Ovary (tissue), 9 donors: ENCODE measurements around the gene FGL2. TPM values are rescaled to one million over a fixed set of nuclear protein-coding genes. Genes with fewer than 3 reads are reported as not detected.
"Not testable (repeated sequence)": the region's sequence is repeated elsewhere in the genome, so short reads cannot be mapped to it uniquely, and the experiment has no call there.

Source experiments
- DNase-seq, 5 donors: peaks; one replicate each; pipeline ENCODE4 v3.0.0-alpha.2; 2019 to 2020
- H3K27ac ChIP-seq, 2 donors: fragments of 200-600 bp; one replicate each; pipeline versions ENCODE4 v1.5.1 to v1.8.0; 2019 to 2022
- H3K27me3 ChIP-seq: fragments of 200-600 bp; one replicate; pipeline ENCODE4 v1.8.0; 2022
- H3K36me3 ChIP-seq: fragments of 200-600 bp; sonication (generic); one replicate; pipeline ENCODE4 v1.5.1; 2019
- H3K4me1 ChIP-seq: one replicate; pipeline ENCODE4 v1.8.1; 2013; ENCODE audit warnings: mild to moderate bottlenecking, moderate library complexity; ENCODE audit not compliant: insufficient read depth
- H3K4me3 ChIP-seq: fragments of 200-600 bp; sonication (generic); one replicate; pipeline ENCODE4 v1.5.1; 2017
- H3K9me3 ChIP-seq, 2 donors: fragments of 200-600 bp in 1 of 2; sonication (generic) in 1 of 2; one replicate each; pipeline versions ENCODE4 v1.5.1 to v1.8.1; 2013 to 2019; ENCODE audit warnings: mild to moderate bottlenecking in 1 of 2, moderate library complexity in 1 of 2
- CTCF ChIP-seq, 3 donors: fragments of 450-650 bp in 2 of 3; fragments of 200-600 bp in 1 of 3; IDR thresholded peaks; one replicate each; pipeline versions ENCODE4 v1.5.1 to v1.8.0; 2016 to 2022; ENCODE audit warnings: antibody characterized with exemption in 3 of 3, mild to moderate bottlenecking in 1 of 3
- EP300 ChIP-seq: sonication (generic); formaldehyde crosslinking; IDR thresholded peaks from one replicate; pipeline ENCODE4 v1.6.1; 2017; ENCODE audit warnings: antibody characterized with exemption
- POLR2A ChIP-seq: fragments of 450-650 bp; IDR thresholded peaks from one replicate; pipeline ENCODE4 v1.6.1; 2017; ENCODE audit warnings: antibody characterized with exemption, mild to moderate bottlenecking, moderate library complexity
- WGBS, 3 donors: extraction: QIAGEN DNeasy Blood & Tissue Kit in 1 of 3; methylation state at CpG; one replicate each; pipeline versions ENCODE4 v1.1.5 to v1.1.7; 2013 to 2017; 5-methylcytosine and 5-hydroxymethylcytosine counted together
- intact Hi-C, 4 donors: fragments of 100-400 bp; cut with DNase I; formaldehyde crosslinking; loops; one replicate each; pipeline versions ENCODE4 v1.11.0 to v1.15.1; 2022 to 2023
- polyA plus RNA-seq, 2 donors: library from polyadenylated mRNA; stranded (reverse); fragments of 200-250 nt in 1 of 2; fragments of 350-450 nt in 1 of 2; fragmentation: Illumina TruSeq in 1 of 2; extraction: RNeasy Lipid Tissue Mini Kit (QIAGEN cat#74804) in 1 of 2; gene quantifications; one replicate each; pipeline ENCODE4 v1.2.3, GENCODE V29; 2013 to 2014
- total RNA-seq, 7 donors: library from RNA; depleted of rRNA in 2 of 7; stranded (reverse); fragments of >200 nt in 2 of 7; fragmentation: NEBNext Ultra II Directional in 3 of 7; extraction: Animal tissue kit (Norgen Biotek cat#: 25700) in 3 of 7; gene quantifications; one replicate each; pipeline versions ENCODE4 v1.1.0 to v1.2.4, GENCODE V29; 2016 to 2023
- donor health status: DM: no; HTN: no; CAD: no; lungs with moderate emphysema.
- donor health status: DM: no; HTN: no; CAD: no.
- donor health status: Bipolar disorder and iron deficiency.
- donor health status: DM: yes; HTN: yes; CAD: no.
- donor health status: DM: no; HTN: no; CAD: no.
- donor health status: DM: yes; HTN: yes; CAD: no.

The FGL2 gene
- total and polyA plus RNA-seq, 9 donors, result 3.5 to 22.4 (median 10.5) TPM

GRCh38 chr7:77181734-77182133, 17.9 kb downstream of the FGL2 start:
- DNase-seq, result no peak
- intact Hi-C loops, result no loop called here
- TF ChIP-seq EP300 (no peak), CTCF (IDR thresholded peaks at IDR 0.05) (no peak), POLR2A (no peak)
- Histone ChIP-seq H3K27me3 (no peaks in the 10 kb centered on the region), H3K4me3 (no peak overlapping the region), H3K9me3 (no peaks in the 10 kb centered on the region), H3K4me1 (peaks cover 2% of the 10 kb centered on the region), H3K36me3 (no peaks in the 10 kb centered on the region), H3K27ac (no peak overlapping the region)
- 95 to 96% (median 95%) methylated on average over 3 of the region's 3 CpGs for WGBS, 3 donors

- TF ChIP-seq POLR2A (no peak), EP300 (no peak), CTCF (IDR thresholded peaks at IDR 0.05) (no peak)
- Histone ChIP-seq H3K27me3 (no peaks in the 10 kb centered on the region), H3K4me1 (peaks cover 2% of the 10 kb centered on the region), H3K27ac (no peak overlapping the region), H3K9me3 (no peaks in the 10 kb centered on the region), H3K4me3 (no peak overlapping the region), H3K36me3 (no peaks in the 10 kb centered on the region)
- intact Hi-C loops, result no loop called here
- 83 to 97% (median 95%) methylated on average over 4 of the region's 4 CpGs for WGBS, 3 donors
- DNase-seq, result no peak
Measured at GRCh38 chr7:77181015-77181595, 18.5 kb downstream of the FGL2 start.

- intact Hi-C loops, H3K4me3 ChIP-seq, H3K4me1 ChIP-seq, H3K36me3 ChIP-seq, H3K27ac ChIP-seq, DNase-seq, H3K9me3 ChIP-seq, H3K27me3 ChIP-seq: not testable (repeated sequence)
Measured at GRCh38 chr7:77178024-77178423, 21.6 kb downstream of the FGL2 start.

- H3K27me3 ChIP-seq, DNase-seq, H3K4me1 ChIP-seq, H3K9me3 ChIP-seq, H3K27ac ChIP-seq, H3K36me3 ChIP-seq, H3K4me3 ChIP-seq, intact Hi-C loops: not testable (repeated sequence)
- 16 to 29% (median 16%) methylated on average over 9 of the region's 9 CpGs for WGBS, 3 donors
Measured at GRCh38 chr7:77177321-77177904, 22.2 kb downstream of the FGL2 start.

GRCh38 chr7:77175274-77175800, 24.3 kb downstream of the FGL2 start:
- H3K36me3 ChIP-seq, H3K4me1 ChIP-seq, H3K27me3 ChIP-seq, H3K9me3 ChIP-seq, DNase-seq, intact Hi-C loops, H3K27ac ChIP-seq, H3K4me3 ChIP-seq: not testable (repeated sequence)
- 17 to 57% (median 50%) methylated on average over 1 to 2 of the region's 3 CpGs for WGBS, 3 donors

GRCh38 chr7:77174418-77174817, 25.2 kb downstream of the FGL2 start:
- 61 to 71% (median 62%) methylated on average over 3 of the region's 4 CpGs for WGBS, 3 donors
- H3K9me3 ChIP-seq, DNase-seq, H3K4me3 ChIP-seq, H3K27ac ChIP-seq, intact Hi-C loops, H3K36me3 ChIP-seq, H3K27me3 ChIP-seq, H3K4me1 ChIP-seq: not testable (repeated sequence)

- H3K4me1 ChIP-seq, DNase-seq, H3K36me3 ChIP-seq, H3K27me3 ChIP-seq, H3K9me3 ChIP-seq, H3K4me3 ChIP-seq, intact Hi-C loops, H3K27ac ChIP-seq: not testable (repeated sequence)
- 84 to 96% (median 95%) methylated on average over 6 of the region's 6 CpGs for WGBS, 3 donors
Measured at GRCh38 chr7:77172437-77173172, 27.0 kb downstream of the FGL2 start.

- H3K36me3 ChIP-seq, H3K27ac ChIP-seq, intact Hi-C loops, H3K4me1 ChIP-seq, H3K27me3 ChIP-seq, DNase-seq, H3K4me3 ChIP-seq, H3K9me3 ChIP-seq: not testable (repeated sequence)
- 14 to 43% (median 32%) methylated on average over 4 of the region's 4 CpGs for WGBS, 3 donors
Measured at GRCh38 chr7:77171073-77171472, 28.5 kb downstream of the FGL2 start.
